NCI-H2029 (cell line): ENCODE results near the gene LETMD1.
A peak's percentile ranks its signal among the peaks of the same experiment; 100 is the strongest.
"Not testable (repeated sequence)": the region's sequence is repeated elsewhere in the genome, so short reads cannot be mapped to it uniquely, and the experiment has no call there.

Source experiments
- DNase-seq: peaks from one replicate; lab custom pipeline; 2025; lab: John Stamatoyannopoulos, UW

LETMD1 gene

GRCh38 chr12:51047655-51048540 lies at the start of gene LETMD1:
TSS of gene LETMD1 (plus strand) at chr12:51048327. CDS start at chr12:51048357, 30 bp downstream.
- DNase-seq, result peak; percentile 99

DNA sequence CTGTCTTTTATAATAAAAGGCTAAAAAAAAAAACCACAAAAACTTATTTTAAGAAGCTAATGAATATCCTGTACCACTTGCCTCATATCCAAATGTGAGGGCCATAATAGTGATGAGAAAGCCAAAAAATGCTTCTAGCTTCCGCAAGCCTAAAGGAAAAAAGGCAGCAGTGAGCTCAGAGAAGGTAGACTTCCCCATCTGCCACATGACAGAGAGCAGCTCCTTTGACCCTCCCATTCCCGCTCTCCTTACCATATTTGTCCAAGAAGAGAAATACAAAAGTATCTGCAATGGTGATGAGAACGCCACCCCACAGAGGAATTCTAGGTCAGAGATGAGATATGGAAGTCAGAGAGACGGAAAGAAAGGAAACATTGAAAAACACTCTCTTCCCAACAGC lies 49.0 kb upstream of the LETMD1 start:
- no peak for DNase-seq

- no peak for DNase-seq
Observed at GRCh38 chr12:51000245-51000644, 47.9 kb upstream of the LETMD1 start.

GRCh38 chr12:51001799-51002198 lies 46.3 kb upstream of the LETMD1 start:
- no peak for DNase-seq

DNA sequence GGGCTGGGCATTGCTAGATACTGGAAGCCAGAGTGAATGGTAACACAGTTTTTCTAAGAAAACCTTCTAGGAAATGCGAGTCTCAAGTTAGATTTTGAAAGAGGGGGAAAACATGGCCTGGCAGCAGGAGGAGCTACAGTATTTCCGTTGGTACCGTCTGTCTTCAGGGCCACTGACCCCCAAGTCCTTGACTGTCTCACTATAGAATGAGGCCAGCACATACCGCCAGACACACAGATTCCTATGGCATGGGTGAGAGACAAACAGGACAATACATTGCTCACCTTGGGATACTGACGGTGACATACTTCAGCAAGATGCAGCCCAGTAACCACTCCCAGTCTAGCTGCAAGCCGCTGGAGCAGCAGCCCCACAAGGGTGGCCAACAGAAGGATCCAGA lies 43.6 kb upstream of the LETMD1 start:
- DNase-seq, result no peak

- no peak for DNase-seq
Observed at GRCh38 chr12:51005030-51005429, 43.1 kb upstream of the LETMD1 start.

- DNase-seq, result no peak
Observed at GRCh38 chr12:51005671-51006070, 42.5 kb upstream of the LETMD1 start.

DNA sequence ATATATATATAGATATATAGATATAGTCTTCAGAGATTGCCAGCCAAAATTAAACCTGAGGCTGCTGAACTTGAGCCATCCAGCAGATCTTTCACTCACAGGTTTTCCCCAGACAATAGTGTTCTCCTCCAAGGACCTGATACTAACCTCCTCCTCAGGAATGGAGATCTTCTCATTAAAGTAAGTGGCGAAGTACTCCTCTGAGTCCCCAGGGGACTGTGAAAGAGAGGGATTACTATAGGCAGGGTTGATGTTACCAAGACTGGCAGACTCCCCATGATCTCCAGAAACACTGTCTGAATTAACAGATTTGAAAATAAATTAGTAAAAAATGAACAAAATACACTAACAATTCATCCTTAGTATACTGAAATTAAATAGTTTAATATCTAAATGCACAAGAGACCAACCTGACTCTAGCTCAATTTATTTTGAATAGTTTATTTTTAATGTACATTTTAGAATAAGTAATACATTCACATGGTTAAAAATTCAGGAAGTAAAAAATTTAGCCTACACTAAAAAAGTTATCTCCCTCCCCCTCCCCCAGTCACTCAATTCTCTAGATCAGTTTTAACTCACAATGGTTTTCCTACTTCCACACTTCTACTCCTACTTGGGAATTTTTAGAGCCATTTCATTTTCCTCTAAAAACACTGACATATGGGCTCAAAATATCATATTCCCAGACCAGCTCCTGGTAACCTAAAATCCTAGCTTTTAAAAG lies 39.6 kb upstream of the LETMD1 start:
- DNase-seq, result no peak

GRCh38 chr12:51009056-51009440 lies 39.1 kb upstream of the LETMD1 start:
- DNase-seq, result no peak

GRCh38 chr12:51011955-51012354 lies 36.2 kb upstream of the LETMD1 start:
- no peak for DNase-seq

DNA sequence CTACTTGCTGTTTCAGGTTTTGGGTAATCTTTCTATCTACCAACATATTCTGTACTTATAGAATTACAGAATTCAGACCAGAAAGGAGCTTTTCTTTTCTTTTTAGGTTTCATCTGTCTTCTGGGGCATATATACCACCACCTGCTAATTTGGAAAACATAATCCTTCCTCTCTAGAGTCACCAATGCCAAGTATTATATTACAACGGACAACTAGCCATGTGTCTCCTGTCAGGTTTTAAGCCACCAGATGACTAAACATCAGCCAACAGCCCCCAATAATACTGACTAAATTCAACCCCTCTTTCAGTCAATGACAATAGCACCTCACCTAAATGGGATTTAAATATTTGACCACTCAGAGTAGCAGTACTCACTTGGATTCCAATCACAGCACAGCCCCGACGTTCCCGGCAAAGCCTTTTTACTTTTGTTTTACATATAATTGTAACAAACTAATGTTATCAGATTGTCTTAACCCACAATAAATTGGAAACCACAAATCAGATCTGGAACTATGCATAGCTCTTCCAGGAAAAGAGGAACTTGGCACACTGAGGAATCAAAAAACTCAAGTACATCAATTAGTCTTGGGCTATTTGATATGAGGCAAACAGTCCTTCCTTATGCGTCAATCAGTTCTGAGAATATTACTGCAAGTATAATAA lies 35.4 kb upstream of the LETMD1 start:
- DNase-seq, result no peak

DNA sequence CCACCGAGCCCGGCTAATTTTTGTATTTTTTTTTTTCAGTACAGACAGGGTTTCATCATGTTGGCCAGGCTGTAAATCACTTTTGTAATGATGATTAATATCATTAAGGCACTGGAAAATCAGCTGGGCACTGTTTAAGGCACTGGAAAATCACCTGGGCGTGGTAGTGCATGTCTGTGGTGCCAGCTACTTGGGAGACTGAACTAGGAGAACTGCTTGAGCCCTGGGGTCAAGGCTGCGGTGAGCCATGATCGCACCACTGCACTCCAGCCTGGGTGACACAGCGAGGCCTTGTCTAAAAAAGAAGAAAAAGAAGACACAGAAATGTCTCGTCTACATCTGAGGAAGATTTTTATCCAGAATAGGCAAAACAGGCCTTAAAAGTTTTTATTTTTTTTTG lies 34.7 kb upstream of the LETMD1 start:
- no peak for DNase-seq

GRCh38 chr12:51014467-51014866 lies 33.7 kb upstream of the LETMD1 start:
- not testable (repeated sequence) for DNase-seq

- no peak for DNase-seq
Observed at GRCh38 chr12:51017452-51017851, 30.7 kb upstream of the LETMD1 start.

- DNase-seq, result no peak
Observed at GRCh38 chr12:51018956-51019355, 29.2 kb upstream of the LETMD1 start.

DNA sequence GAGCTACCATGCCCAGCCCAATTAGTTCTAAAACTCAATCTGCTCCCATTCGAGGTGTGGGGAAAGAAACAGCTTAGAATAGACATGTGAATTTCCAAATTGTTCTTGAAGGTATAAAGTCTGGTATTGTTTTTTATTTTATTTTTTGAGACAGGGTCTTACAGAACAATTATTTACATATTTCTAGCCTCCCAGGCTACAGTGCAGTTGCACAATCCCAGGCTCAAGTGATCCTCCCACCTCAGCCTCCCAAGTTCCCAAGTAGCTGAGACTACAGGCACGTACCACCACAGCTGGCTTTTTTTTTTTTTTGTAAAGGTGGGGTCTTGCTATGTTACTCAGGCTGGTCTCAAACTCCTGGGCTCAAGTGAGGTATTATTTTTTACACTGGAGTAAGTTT lies 28.2 kb upstream of the LETMD1 start:
- DNase-seq, result no peak

DNA sequence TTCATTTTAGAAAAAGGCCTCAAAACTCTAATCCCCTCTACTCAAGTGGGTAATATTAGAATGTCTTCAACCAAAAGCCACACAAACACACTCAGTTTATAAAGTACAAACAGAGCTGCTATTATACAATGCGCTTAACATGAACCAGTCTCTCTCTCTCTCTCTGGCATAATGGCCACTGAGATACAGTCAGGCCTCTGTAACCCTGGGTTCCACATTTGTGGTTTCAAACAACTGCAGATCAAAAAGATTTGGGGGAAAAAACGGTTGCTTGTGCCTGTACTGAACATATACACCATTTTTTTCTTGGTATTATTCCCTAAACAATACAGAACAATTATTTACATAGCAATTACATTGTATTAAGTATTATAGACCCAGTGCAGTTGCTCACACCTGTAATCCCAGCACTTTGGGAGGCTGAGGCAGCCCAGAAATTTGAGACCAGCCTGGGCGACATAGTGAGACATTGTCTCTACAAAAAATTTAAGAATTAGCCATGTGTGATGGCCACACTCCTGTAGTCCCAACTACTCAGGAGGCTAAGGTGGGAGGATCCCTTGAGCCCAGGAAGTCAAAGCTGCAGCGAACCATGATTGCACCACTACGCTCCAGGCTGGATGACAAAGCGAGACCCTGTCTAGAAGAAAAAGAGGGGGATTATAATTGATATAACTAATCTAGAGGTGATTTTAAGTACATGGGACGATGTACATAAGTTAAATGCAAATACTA lies 27.5 kb upstream of the LETMD1 start:
- no peak for DNase-seq

- no peak for DNase-seq
Observed at GRCh38 chr12:51021694-51022093, 26.4 kb upstream of the LETMD1 start.

GRCh38 chr12:51023625-51024382 lies 24.3 kb upstream of the LETMD1 start:
- no peak for DNase-seq

- DNase-seq, result no peak
Observed at GRCh38 chr12:51025338-51025835, 22.7 kb upstream of the LETMD1 start.
